Astrocyte (in vitro differentiated cells and primary cell): ENCODE results near the gene NDST4. TPM values are rescaled to one million over a fixed set of nuclear protein-coding genes. Genes with fewer than 3 reads are reported as not detected.
A peak's percentile ranks its signal among the peaks of the same experiment; 100 is the strongest.

Source experiments
- DNase-seq: peaks from one replicate; pipeline ENCODE4 v3.0.0-alpha.2; 2010; ENCODE audit warnings: low read depth
- FAIRE-seq: peaks from 2 replicates; lab custom pipeline; 2011; peaks lifted over from hg19 to GRCh38; lab: Jason Lieb, UNC
- H2AFZ ChIP-seq: 2 replicates; pipeline ENCODE4 v1.6.0; 2012; ENCODE audit warnings: low read depth, low read length, inconsistent platforms
- H3K27ac ChIP-seq: 2 replicates; pipeline ENCODE4 v1.5.1; 2011; ENCODE audit warnings: low read depth, low read length, inconsistent platforms
- H3K27me3 ChIP-seq: 2 replicates; pipeline ENCODE4 v1.6.0; 2011; ENCODE audit warnings: low read length, inconsistent platforms; ENCODE audit not compliant: insufficient read depth
- H3K36me3 ChIP-seq: 2 replicates; pipeline ENCODE4 v1.5.1; 2011; ENCODE audit warnings: low read length, inconsistent platforms; ENCODE audit not compliant: insufficient read depth
- H3K4me1 ChIP-seq: 2 replicates; pipeline ENCODE4 v1.5.1; 2011; ENCODE audit warnings: low read length, inconsistent platforms; ENCODE audit not compliant: insufficient read depth
- H3K4me2 ChIP-seq: 2 replicates; pipeline ENCODE4 v1.6.0; 2012; ENCODE audit warnings: low read length, inconsistent platforms
- H3K4me3 ChIP-seq: 2 replicates; pipeline ENCODE4 v1.5.1; 2011; ENCODE audit warnings: low read depth, mild to moderate bottlenecking, low read length, inconsistent platforms; ENCODE audit not compliant: insufficient read depth
- H3K79me2 ChIP-seq: 2 replicates; pipeline ENCODE4 v1.6.0; 2012; ENCODE audit warnings: mild to moderate bottlenecking, low read length, inconsistent platforms; ENCODE audit not compliant: insufficient read depth
- H3K9ac ChIP-seq: 2 replicates; pipeline ENCODE4 v1.6.0; 2012; ENCODE audit warnings: mild to moderate bottlenecking, low read length, inconsistent platforms
- H3K9me3 ChIP-seq: 2 replicates; pipeline ENCODE4 v1.5.1; 2012; ENCODE audit warnings: low read depth, mild to moderate bottlenecking, low read length, inconsistent platforms; ENCODE audit not compliant: insufficient read depth
- H4K20me1 ChIP-seq: 2 replicates; pipeline ENCODE4 v1.6.0; 2012; ENCODE audit warnings: low read length, inconsistent platforms; ENCODE audit not compliant: insufficient read depth
- H3K27ac Mint-ChIP-seq: one replicate; pipeline ENCODE4 v1.8.0; 2021; ENCODE audit warnings: mild to moderate bottlenecking, mixed read lengths; ENCODE audit not compliant: unreplicated experiment
- H3K27me3 Mint-ChIP-seq: one replicate; pipeline ENCODE4 v1.8.0; 2021; ENCODE audit warnings: low read depth, mixed read lengths; ENCODE audit not compliant: unreplicated experiment
- H3K36me3 Mint-ChIP-seq: one replicate; pipeline ENCODE4 v1.8.0; 2021; ENCODE audit warnings: low read depth, mixed read lengths; ENCODE audit not compliant: unreplicated experiment
- H3K4me1 Mint-ChIP-seq: one replicate; pipeline ENCODE4 v1.8.0; 2021; ENCODE audit warnings: low read depth, mixed read lengths; ENCODE audit not compliant: unreplicated experiment
- H3K4me3 Mint-ChIP-seq: one replicate; pipeline ENCODE4 v1.8.0; 2021; ENCODE audit warnings: mild to moderate bottlenecking, moderate library complexity, mixed read lengths; ENCODE audit not compliant: unreplicated experiment
- H3K9me3 Mint-ChIP-seq: one replicate; pipeline ENCODE4 v1.8.0; 2021; ENCODE audit warnings: mild to moderate bottlenecking, mixed read lengths; ENCODE audit not compliant: unreplicated experiment
- EZH2 ChIP-seq: IDR thresholded peaks from 2 replicates; pipeline ENCODE4 v1.6.1; 2012; ENCODE audit warnings: mild to moderate bottlenecking, low read length, inconsistent platforms; ENCODE audit not compliant: insufficient read depth
- total RNA-seq: library from RNA; stranded (reverse); gene quantifications from 2 replicates; pipeline ENCODE4 v1.2.1, GENCODE V29; 2021
- TF ChIP-seq, protein P1 (sequence below): IDR thresholded peaks from 2 replicates; pipeline ENCODE4 v1.5.1; 2011; ENCODE audit warnings: low read depth, mild to moderate bottlenecking, inconsistent platforms, low read length, moderate library complexity; ENCODE audit not compliant: insufficient read depth

Gene NDST4
- total RNA-seq, 1 donor from 2014 or later, result not detected

DNA sequence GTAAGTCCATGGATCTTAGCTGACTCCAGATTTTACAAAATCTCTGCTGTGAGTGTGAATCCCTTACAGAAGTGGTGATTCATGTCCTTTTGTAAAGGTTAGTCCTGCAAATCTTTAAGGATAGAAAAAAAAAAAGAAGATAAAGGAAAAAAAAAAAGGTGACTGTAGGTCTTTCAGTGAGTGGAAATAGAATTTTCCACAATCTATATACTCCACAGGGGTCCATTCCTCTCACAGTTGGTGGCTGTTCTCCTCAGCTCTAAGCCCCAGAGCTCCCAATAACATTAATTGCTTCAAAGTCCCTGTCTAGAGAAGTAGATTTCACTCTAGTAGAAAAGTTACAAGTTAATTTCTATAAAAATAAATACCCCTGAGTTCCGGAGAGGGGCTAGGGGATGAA lies 189.1 kb downstream of the NDST4 start:
- H3K27ac Mint-ChIP-seq, result no peak overlapping the region
- Histone ChIP-seq H3K9ac (no peak overlapping the region), H3K27me3 (no peaks in the 10 kb centered on the region), H3K79me2 (no peaks in the 10 kb centered on the region), H4K20me1 (no peaks in the 10 kb centered on the region), H3K27ac (no peak overlapping the region), H3K4me1 (peaks cover 5% of the 10 kb centered on the region), H3K4me2 (no peak overlapping the region), H3K36me3 (no peaks in the 10 kb centered on the region), H3K4me3 (no peak overlapping the region), H2AFZ (no peak overlapping the region), H3K9me3 (no peaks in the 10 kb centered on the region)
- H3K9me3 Mint-ChIP-seq, result no peaks in the 10 kb centered on the region
- H3K4me3 Mint-ChIP-seq, result no peak overlapping the region
- H3K36me3 Mint-ChIP-seq, result no peaks in the 10 kb centered on the region
- FAIRE-seq (no peak), DNase-seq (no peak)
- H3K27me3 Mint-ChIP-seq, result no peaks in the 10 kb centered on the region
- TF ChIP-seq, protein P1, sequence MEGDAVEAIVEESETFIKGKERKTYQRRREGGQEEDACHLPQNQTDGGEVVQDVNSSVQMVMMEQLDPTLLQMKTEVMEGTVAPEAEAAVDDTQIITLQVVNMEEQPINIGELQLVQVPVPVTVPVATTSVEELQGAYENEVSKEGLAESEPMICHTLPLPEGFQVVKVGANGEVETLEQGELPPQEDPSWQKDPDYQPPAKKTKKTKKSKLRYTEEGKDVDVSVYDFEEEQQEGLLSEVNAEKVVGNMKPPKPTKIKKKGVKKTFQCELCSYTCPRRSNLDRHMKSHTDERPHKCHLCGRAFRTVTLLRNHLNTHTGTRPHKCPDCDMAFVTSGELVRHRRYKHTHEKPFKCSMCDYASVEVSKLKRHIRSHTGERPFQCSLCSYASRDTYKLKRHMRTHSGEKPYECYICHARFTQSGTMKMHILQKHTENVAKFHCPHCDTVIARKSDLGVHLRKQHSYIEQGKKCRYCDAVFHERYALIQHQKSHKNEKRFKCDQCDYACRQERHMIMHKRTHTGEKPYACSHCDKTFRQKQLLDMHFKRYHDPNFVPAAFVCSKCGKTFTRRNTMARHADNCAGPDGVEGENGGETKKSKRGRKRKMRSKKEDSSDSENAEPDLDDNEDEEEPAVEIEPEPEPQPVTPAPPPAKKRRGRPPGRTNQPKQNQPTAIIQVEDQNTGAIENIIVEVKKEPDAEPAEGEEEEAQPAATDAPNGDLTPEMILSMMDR, result no peak
- no peak for TF ChIP-seq EZH2
- no peaks in the 10 kb centered on the region for H3K4me1 Mint-ChIP-seq

DNA sequence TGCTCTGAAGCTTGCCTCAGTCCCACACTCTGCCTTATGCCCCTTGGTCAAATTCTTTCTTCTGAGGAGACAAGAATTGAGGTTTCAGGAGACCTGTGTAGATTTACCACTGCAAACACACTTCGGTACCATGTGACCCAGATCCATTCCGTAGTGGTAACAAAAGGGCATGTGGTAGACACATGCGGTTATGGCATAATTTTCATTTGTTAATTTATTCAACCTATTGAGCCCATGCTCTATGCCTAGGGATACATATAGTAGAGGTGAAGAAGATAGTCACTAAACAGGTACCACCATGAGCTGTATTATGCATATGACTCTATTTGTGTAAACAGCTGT lies 190.9 kb downstream of the NDST4 start:
- no peaks in the 10 kb centered on the region for H3K9me3 Mint-ChIP-seq
- no peak overlapping the region for H2AFZ ChIP-seq
- H3K4me3 Mint-ChIP-seq, result no peak overlapping the region
- no peaks in the 10 kb centered on the region for H3K79me2 ChIP-seq
- H3K9me3 ChIP-seq, result no peaks in the 10 kb centered on the region
- no peak overlapping the region for H3K9ac ChIP-seq
- no peak overlapping the region for H3K27ac ChIP-seq
- no peaks in the 10 kb centered on the region for H3K36me3 ChIP-seq
- TF ChIP-seq EZH2, result no peak
- TF ChIP-seq, protein P1, result no peak
- H3K36me3 Mint-ChIP-seq, result no peaks in the 10 kb centered on the region
- H3K4me1 Mint-ChIP-seq, result no peaks in the 10 kb centered on the region
- FAIRE-seq (no peak), DNase-seq (no peak)
- no peak overlapping the region for H3K27ac Mint-ChIP-seq
- H3K4me3 ChIP-seq, result no peak overlapping the region
- no peaks in the 10 kb centered on the region for H4K20me1 ChIP-seq
- H3K4me1 ChIP-seq, result peaks cover 5% of the 10 kb centered on the region
- no peaks in the 10 kb centered on the region for H3K27me3 Mint-ChIP-seq
- H3K4me2 ChIP-seq, result peak overlapping the region; percentile 43
- no peaks in the 10 kb centered on the region for H3K27me3 ChIP-seq

DNA sequence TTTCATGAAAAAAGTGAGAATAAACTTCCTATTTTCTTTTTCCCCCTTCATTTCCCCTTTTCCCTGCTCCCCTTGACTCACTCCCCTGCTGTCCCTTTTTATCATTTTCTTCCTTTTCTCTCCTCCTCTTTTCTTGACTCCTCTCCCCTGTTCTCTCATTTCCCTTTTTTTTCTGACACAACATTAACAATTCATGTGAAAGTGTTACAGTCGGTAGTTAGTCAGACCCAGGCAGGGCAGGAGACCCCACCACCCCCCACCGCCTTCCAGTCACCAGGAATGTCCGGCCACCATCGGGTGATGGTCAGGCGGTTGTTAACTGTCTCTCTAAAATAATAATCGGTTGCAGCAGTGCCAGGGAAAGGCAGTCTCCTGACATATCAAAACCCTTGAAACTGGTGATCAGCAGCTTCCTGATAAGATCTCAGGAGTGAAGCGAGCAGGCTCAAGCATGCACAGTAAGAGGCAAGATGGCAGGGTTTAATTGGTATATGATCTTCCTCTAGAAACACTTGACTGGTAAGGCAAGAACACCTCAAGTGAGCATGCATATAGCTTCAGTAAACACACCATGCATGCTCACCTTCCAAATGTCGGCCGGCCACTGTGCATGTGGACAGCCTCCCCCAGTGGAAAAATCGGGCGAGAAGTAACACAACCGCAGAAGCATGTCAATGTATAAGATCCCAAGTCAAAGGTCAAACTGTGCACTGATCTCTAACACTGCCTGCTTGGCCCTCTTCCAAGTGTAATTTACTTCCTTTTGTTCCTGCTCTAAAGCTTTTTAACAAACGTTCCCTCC lies 191.4 kb downstream of the NDST4 start:
- peak overlapping the region; percentile 14 for H2AFZ ChIP-seq
- H3K79me2 ChIP-seq, result no peaks in the 10 kb centered on the region
- H4K20me1 ChIP-seq, result no peaks in the 10 kb centered on the region
- peak overlapping the region; percentile 43 for H3K4me2 ChIP-seq
- no peak overlapping the region for H3K4me3 ChIP-seq
- FAIRE-seq, result no peak
- no peak overlapping the region for H3K27ac ChIP-seq
- H3K9me3 Mint-ChIP-seq, result no peaks in the 10 kb centered on the region
- H3K4me1 ChIP-seq, result peaks cover 5% of the 10 kb centered on the region
- no peak for DNase-seq
- H3K27me3 Mint-ChIP-seq, result no peaks in the 10 kb centered on the region
- H3K36me3 ChIP-seq, result no peaks in the 10 kb centered on the region
- H3K27ac Mint-ChIP-seq, result no peak overlapping the region
- H3K4me1 Mint-ChIP-seq, result no peaks in the 10 kb centered on the region
- no peaks in the 10 kb centered on the region for H3K9me3 ChIP-seq
- H3K27me3 ChIP-seq, result no peaks in the 10 kb centered on the region
- no peak overlapping the region for H3K4me3 Mint-ChIP-seq
- no peak for TF ChIP-seq EZH2
- TF ChIP-seq, protein P1, result no peak
- H3K9ac ChIP-seq, result no peak overlapping the region
- no peaks in the 10 kb centered on the region for H3K36me3 Mint-ChIP-seq
